ENCODE results near the gene NCKAP5.
"Not testable (repeated sequence)": the region's sequence is repeated elsewhere in the genome, so short reads cannot be mapped to it uniquely, and the experiment has no call there.

NCKAP5 gene

GRCh38 chr2:133223226-133223625, 345.0 kb downstream of the NCKAP5 start:
- no peaks in the 10 kb centered on the region for H3K9me3 ChIP-seq (ENCODE audit: control insufficient read depth, low read length)
- 91 to 95% methylated on average over 9 of the region's 9 CpGs for WGBS, 2 experiments

DNA sequence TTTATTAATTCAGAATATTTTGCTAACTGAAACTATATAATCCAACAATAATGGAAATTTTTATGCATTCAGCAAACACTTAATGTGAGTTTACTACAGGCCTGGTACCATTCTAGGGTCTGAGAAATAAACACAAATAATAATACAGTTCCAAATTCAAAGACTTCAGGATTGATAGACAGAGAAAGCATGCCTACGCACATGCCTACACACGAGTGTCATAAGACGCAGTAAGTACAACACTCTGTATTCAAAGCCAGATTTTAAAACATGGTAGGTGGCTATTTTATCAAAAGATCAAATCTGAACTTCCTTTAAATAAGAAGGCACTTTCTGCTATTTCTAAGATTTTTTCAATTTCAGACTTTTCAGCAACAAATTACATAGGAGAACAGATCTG, 346.9 kb downstream of the NCKAP5 start:
- Histone ChIP-seq H3K27me3 (ENCODE audit: control insufficient read depth, insufficient read depth, low read length, poor library complexity, severe bottlenecking) (no peaks in the 10 kb centered on the region), H3K36me3 (ENCODE audit: control insufficient read depth, insufficient read depth, low read length) (no peaks in the 10 kb centered on the region), H3K27ac (ENCODE audit: insufficient read depth, low read depth, low read length, poor library complexity, severe bottlenecking) (no peak overlapping the region), H3K4me1 (ENCODE audit: control insufficient read depth, insufficient read depth, low read length) (no peaks in the 10 kb centered on the region), H3K9me3 (ENCODE audit: control insufficient read depth, low read length) (no peaks in the 10 kb centered on the region), H3K4me3 (ENCODE audit: insufficient read depth, low read depth, low read length) (no peak overlapping the region)
- WGBS, 2 experiments: 96 to 99% methylated on average over 3 of the region's 3 CpGs

More at GRCh38 chr2:133223226-133223625, 345.0 kb downstream of the NCKAP5 start:
- Histone ChIP-seq H3K27ac (ENCODE audit: insufficient read depth, low read depth, low read length, poor library complexity, severe bottlenecking) (no peak overlapping the region), H3K36me3 (ENCODE audit: control insufficient read depth, insufficient read depth, low read length) (no peaks in the 10 kb centered on the region), H3K4me1 (ENCODE audit: control insufficient read depth, insufficient read depth, low read length) (no peaks in the 10 kb centered on the region), H3K27me3 (ENCODE audit: control insufficient read depth, insufficient read depth, low read length, poor library complexity, severe bottlenecking) (no peaks in the 10 kb centered on the region), H3K4me3 (ENCODE audit: insufficient read depth, low read depth, low read length) (no peak overlapping the region)

GRCh38 chr2:133218204-133218603, 350.1 kb downstream of the NCKAP5 start:
- no peaks in the 10 kb centered on the region for H3K27me3 ChIP-seq (ENCODE audit: control insufficient read depth, insufficient read depth, low read length, poor library complexity, severe bottlenecking)
- WGBS, 2 experiments: 97 to 98% methylated on average over 4 of the region's 4 CpGs
- H3K36me3 ChIP-seq (ENCODE audit: control insufficient read depth, insufficient read depth, low read length): no peaks in the 10 kb centered on the region
- H3K9me3 ChIP-seq (ENCODE audit: control insufficient read depth, low read length): no peaks in the 10 kb centered on the region
- H3K27ac ChIP-seq (ENCODE audit: insufficient read depth, low read depth, low read length, poor library complexity, severe bottlenecking): no peak overlapping the region
- H3K4me3 ChIP-seq (ENCODE audit: insufficient read depth, low read depth, low read length): no peak overlapping the region
- H3K4me1 ChIP-seq (ENCODE audit: control insufficient read depth, insufficient read depth, low read length): no peaks in the 10 kb centered on the region

DNA sequence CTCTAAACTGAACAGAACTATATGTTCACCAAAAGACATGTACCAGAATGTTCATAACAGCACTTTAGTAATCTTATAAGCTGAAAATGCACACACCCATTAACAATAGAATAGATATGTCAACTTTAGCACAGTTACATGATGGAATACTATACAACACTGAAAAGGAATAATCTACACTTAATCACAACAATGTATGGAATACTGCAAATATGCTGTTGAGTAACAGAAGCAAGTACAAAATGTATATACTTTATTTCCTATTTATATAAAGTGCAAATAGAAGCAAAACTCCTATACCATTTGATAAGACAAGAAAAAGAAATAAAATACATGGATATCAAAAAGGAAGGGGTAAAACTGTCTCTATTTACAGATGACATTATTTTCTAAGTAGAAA, 352.8 kb downstream of the NCKAP5 start:
- H3K4me3 ChIP-seq (ENCODE audit: insufficient read depth, low read depth, low read length): no peak overlapping the region
- H3K27me3 ChIP-seq (ENCODE audit: control insufficient read depth, insufficient read depth, low read length, poor library complexity, severe bottlenecking): no peaks in the 10 kb centered on the region
- H3K36me3 ChIP-seq (ENCODE audit: control insufficient read depth, insufficient read depth, low read length): no peaks in the 10 kb centered on the region
- no peak overlapping the region for H3K27ac ChIP-seq (ENCODE audit: insufficient read depth, low read depth, low read length, poor library complexity, severe bottlenecking)
- H3K4me1 ChIP-seq (ENCODE audit: control insufficient read depth, insufficient read depth, low read length): no peaks in the 10 kb centered on the region
- no peaks in the 10 kb centered on the region for H3K9me3 ChIP-seq (ENCODE audit: control insufficient read depth, low read length)

DNA sequence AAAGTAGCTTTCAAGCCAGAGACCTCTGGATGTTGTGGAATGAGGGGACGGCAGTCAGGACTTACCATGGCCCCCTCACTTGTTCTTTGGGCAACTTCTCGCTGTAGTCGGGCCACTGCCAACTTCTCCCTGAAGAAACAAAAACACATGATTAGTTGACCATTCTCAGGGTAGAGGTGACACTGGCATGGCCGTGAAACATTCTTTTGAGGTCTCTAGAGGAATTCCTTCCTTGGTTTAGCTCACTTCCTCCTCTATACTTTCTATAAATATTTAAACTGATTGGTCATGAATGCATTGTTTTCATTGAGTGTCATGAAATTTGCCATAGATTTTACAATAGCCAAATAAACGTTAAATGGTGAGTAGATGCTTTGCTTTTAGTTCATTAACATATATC, 354.6 kb downstream of the NCKAP5 start:
- Histone ChIP-seq H3K27me3 (ENCODE audit: control insufficient read depth, insufficient read depth, low read length, poor library complexity, severe bottlenecking) (no peaks in the 10 kb centered on the region), H3K36me3 (ENCODE audit: control insufficient read depth, insufficient read depth, low read length) (no peaks in the 10 kb centered on the region), H3K27ac (ENCODE audit: insufficient read depth, low read depth, low read length, poor library complexity, severe bottlenecking) (no peak overlapping the region), H3K4me1 (ENCODE audit: control insufficient read depth, insufficient read depth, low read length) (no peaks in the 10 kb centered on the region), H3K9me3 (ENCODE audit: control insufficient read depth, low read length) (no peaks in the 10 kb centered on the region), H3K4me3 (ENCODE audit: insufficient read depth, low read depth, low read length) (no peak overlapping the region)
- WGBS, 2 experiments: 93 to 95% methylated on average over 3 to 4 of the region's 5 CpGs

GRCh38 chr2:133209325-133209724, 358.9 kb downstream of the NCKAP5 start:
- H3K9me3 ChIP-seq (ENCODE audit: control insufficient read depth, low read length): no peaks in the 10 kb centered on the region
- WGBS, 2 experiments: 91 to 100% methylated on average over 2 of the region's 2 CpGs
- H3K27me3 ChIP-seq (ENCODE audit: control insufficient read depth, insufficient read depth, low read length, poor library complexity, severe bottlenecking): no peaks in the 10 kb centered on the region
- H3K27ac ChIP-seq (ENCODE audit: insufficient read depth, low read depth, low read length, poor library complexity, severe bottlenecking): no peak overlapping the region
- H3K36me3 ChIP-seq (ENCODE audit: control insufficient read depth, insufficient read depth, low read length): peaks cover 5% of the 10 kb centered on the region
- no peak overlapping the region for H3K4me3 ChIP-seq (ENCODE audit: insufficient read depth, low read depth, low read length)
- no peaks in the 10 kb centered on the region for H3K4me1 ChIP-seq (ENCODE audit: control insufficient read depth, insufficient read depth, low read length)

GRCh38 chr2:133206666-133207065, 361.6 kb downstream of the NCKAP5 start:
- H3K4me3 ChIP-seq (ENCODE audit: insufficient read depth, low read depth, low read length); H3K27me3 ChIP-seq (ENCODE audit: control insufficient read depth, insufficient read depth, low read length, poor library complexity, severe bottlenecking); H3K36me3 ChIP-seq (ENCODE audit: control insufficient read depth, insufficient read depth, low read length); H3K4me1 ChIP-seq (ENCODE audit: control insufficient read depth, insufficient read depth, low read length); H3K27ac ChIP-seq (ENCODE audit: insufficient read depth, low read depth, low read length, poor library complexity, severe bottlenecking); H3K9me3 ChIP-seq (ENCODE audit: control insufficient read depth, low read length): not testable (repeated sequence)
- 93% methylated on average over 7 of the region's 7 CpGs for WGBS, 2 experiments

- no peak overlapping the region for H3K4me3 ChIP-seq (ENCODE audit: insufficient read depth, low read depth, low read length)
- no peak overlapping the region for H3K27ac ChIP-seq (ENCODE audit: insufficient read depth, low read depth, low read length, poor library complexity, severe bottlenecking)
- no peaks in the 10 kb centered on the region for H3K4me1 ChIP-seq (ENCODE audit: control insufficient read depth, insufficient read depth, low read length)
- no peaks in the 10 kb centered on the region for H3K27me3 ChIP-seq (ENCODE audit: control insufficient read depth, insufficient read depth, low read length, poor library complexity, severe bottlenecking)
- no peaks in the 10 kb centered on the region for H3K9me3 ChIP-seq (ENCODE audit: control insufficient read depth, low read length)
- 91% methylated on average over 3 to 4 of the region's 4 CpGs for WGBS, 2 experiments
- peaks cover 5% of the 10 kb centered on the region for H3K36me3 ChIP-seq (ENCODE audit: control insufficient read depth, insufficient read depth, low read length)
These were observed 363.8 kb downstream of the NCKAP5 start for GRCh38 chr2:133204421-133204820.

DNA sequence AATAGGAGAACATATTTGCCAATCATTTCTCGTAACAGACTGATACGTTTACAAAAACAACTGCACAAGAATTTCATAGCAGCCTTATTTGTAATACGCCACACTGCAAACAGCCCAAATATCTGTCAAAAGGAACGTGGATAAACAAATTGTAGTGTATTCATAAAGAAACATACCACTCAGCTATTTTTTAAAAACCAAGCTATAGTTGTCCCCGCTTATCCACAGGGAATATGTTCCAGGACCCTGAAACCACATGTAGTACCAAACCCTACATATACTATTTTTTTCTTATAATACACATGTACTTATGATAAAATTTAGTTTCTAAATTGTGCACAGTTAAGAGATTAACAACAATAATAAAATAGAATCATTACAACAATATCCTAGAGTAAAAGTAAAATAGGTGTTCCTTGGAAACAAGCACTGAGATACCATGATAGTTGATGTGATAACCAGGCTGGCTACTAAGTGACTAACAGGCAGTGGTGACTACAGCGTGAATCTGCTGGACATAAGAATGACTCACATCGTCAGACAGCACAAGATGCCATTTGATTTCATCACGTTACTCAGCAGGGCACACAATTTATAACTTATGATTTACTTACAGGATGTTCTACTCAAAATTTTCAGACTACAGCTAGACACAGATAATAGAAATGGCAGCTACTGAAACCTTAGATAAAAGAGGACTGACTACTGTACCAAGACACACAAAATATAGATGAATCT, 367.4 kb downstream of the NCKAP5 start:
- Histone ChIP-seq H3K27ac (ENCODE audit: insufficient read depth, low read depth, low read length, poor library complexity, severe bottlenecking) (no peak overlapping the region), H3K9me3 (ENCODE audit: control insufficient read depth, low read length) (no peaks in the 10 kb centered on the region), H3K36me3 (ENCODE audit: control insufficient read depth, insufficient read depth, low read length) (no peaks in the 10 kb centered on the region), H3K4me3 (ENCODE audit: insufficient read depth, low read depth, low read length) (no peak overlapping the region), H3K27me3 (ENCODE audit: control insufficient read depth, insufficient read depth, low read length, poor library complexity, severe bottlenecking) (no peaks in the 10 kb centered on the region), H3K4me1 (ENCODE audit: control insufficient read depth, insufficient read depth, low read length) (no peaks in the 10 kb centered on the region)
- WGBS, 2 experiments: 96 to 98% methylated on average over 7 to 8 of the region's 8 CpGs

GRCh38 chr2:133198678-133199077, 369.6 kb downstream of the NCKAP5 start:
- no peaks in the 10 kb centered on the region for H3K9me3 ChIP-seq (ENCODE audit: control insufficient read depth, low read length)
- H3K27me3 ChIP-seq (ENCODE audit: control insufficient read depth, insufficient read depth, low read length, poor library complexity, severe bottlenecking): no peaks in the 10 kb centered on the region
- H3K36me3 ChIP-seq (ENCODE audit: control insufficient read depth, insufficient read depth, low read length): no peaks in the 10 kb centered on the region
- 100% methylated on average over 1 of the region's 1 CpG; no CpG with 5 or more reads in 1 of the 2 experiments for WGBS, 2 experiments
- H3K27ac ChIP-seq (ENCODE audit: insufficient read depth, low read depth, low read length, poor library complexity, severe bottlenecking): no peak overlapping the region
- no peaks in the 10 kb centered on the region for H3K4me1 ChIP-seq (ENCODE audit: control insufficient read depth, insufficient read depth, low read length)
- H3K4me3 ChIP-seq (ENCODE audit: insufficient read depth, low read depth, low read length): no peak overlapping the region

GRCh38 chr2:133197156-133197555, 371.1 kb downstream of the NCKAP5 start:
- 84 to 92% methylated on average over 1 to 2 of the region's 2 CpGs for WGBS, 2 experiments
- H3K27me3 ChIP-seq (ENCODE audit: control insufficient read depth, insufficient read depth, low read length, poor library complexity, severe bottlenecking): no peaks in the 10 kb centered on the region
- peaks cover 2% of the 10 kb centered on the region for H3K9me3 ChIP-seq (ENCODE audit: control insufficient read depth, low read length)
- no peak overlapping the region for H3K27ac ChIP-seq (ENCODE audit: insufficient read depth, low read depth, low read length, poor library complexity, severe bottlenecking)
- H3K4me3 ChIP-seq (ENCODE audit: insufficient read depth, low read depth, low read length): no peak overlapping the region
- H3K36me3 ChIP-seq (ENCODE audit: control insufficient read depth, insufficient read depth, low read length): no peaks in the 10 kb centered on the region
- H3K4me1 ChIP-seq (ENCODE audit: control insufficient read depth, insufficient read depth, low read length): no peaks in the 10 kb centered on the region
